Measurements from ENCODE around the gene CCL23.
"Not testable (repeated sequence)": the region's sequence is repeated elsewhere in the genome, so short reads cannot be mapped to it uniquely, and the experiment has no call there.

The CCL23 gene

DNA sequence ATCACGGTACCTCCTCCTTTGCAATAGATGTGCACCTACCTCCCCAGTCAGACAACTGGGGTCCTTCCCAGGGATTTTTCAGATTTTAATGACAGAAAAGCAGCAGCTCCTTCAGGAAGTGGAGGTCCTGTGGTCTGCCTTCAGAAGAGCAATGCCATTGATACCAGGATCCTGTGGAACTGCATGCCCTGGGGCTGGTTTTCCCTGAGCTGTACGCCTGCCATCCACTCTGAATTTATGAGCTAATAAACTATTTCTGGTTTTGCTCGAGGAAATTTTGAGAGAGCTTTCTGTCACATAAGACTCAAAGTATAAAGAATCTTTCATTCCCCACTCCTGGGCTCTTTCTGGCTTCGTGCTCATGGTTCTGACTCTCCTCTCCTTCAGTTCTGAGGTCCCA lies 10.0 kb upstream of the CCL23 start:
- DNase-seq: no peak
- Mint-ChIP-seq H3K27me3 (peaks cover 0 to 17% of the 10 kb centered on the region in 2 donors), H3K27ac (peak overlapping the region in 1 of 2 donors; percentile 44), H3K9me3 (no peaks in the 10 kb centered on the region), H3K4me1 (ENCODE audit: low read depth in 2 of 2) (no peaks in the 10 kb centered on the region), H3K36me3 (ENCODE audit: insufficient read depth) (no peaks in the 10 kb centered on the region), H3K4me3 (no peak overlapping the region)
- no peak for ATAC-seq (replicated peaks)

DNA sequence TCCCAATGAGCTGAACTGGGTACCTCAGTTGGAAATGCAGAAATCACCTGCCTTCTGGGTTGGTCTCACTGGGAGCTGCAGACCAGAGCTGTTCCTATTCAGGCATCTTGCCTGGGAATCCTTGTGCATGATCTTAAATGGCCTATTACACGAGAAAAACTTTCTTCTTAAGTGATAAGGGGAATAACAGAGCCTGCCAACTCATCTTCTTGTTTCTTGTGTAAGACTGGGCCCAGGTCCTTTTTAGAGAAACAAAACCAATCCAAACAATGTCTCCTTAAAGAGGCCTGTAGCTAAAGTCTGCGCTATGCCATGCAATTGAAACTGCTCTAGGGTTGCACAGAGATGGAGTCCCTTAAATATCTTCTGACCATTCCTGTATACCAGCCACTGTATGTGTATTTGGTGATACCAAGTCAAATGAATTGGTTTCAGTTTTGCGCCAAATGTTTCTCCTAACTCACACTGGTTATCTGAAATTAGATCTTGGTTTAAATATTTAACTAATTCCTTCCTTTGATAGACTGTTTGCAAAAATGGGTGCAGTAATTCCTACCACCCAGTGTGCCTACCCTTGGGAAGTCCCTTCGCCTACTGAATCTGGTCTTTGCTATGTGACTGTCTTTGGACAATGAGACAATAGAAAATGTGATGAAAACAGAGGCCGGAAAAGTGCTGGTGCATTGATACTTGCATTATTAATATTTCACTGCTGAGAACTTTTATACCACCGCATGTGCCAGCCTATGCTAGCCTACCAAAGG lies 6.5 kb upstream of the CCL23 start:
- Mint-ChIP-seq H3K36me3 (ENCODE audit: insufficient read depth) (no peaks in the 10 kb centered on the region), H3K4me1 (ENCODE audit: low read depth in 2 of 2) (no peaks in the 10 kb centered on the region), H3K27ac (no peak overlapping the region), H3K9me3 (peaks cover 0 to 6% of the 10 kb centered on the region in 2 donors), H3K27me3 (peaks cover 0 to 21% of the 10 kb centered on the region in 2 donors), H3K4me3 (no peak overlapping the region)
- DNase-seq (no peak), ATAC-seq (replicated peaks) (no peak)

DNA sequence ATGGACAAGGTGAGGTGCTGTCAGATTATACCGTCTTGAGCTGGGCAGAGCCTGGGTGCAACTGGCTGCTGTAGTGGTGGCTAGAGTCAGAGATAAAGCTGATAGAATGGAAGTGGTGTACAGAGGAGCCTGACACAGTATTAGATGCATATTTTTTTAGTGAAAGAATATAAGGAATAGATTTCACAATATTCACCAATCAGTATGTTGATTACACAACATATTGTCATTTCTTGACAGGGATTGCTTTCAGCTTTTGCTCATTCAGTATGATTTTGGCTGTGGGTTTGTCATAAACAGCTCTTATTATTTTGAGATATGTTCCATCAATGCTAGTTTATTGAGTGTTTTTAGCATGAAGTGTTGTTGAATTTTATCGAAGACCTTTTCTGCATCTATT lies 1.7 kb upstream of the CCL23 start:
- Mint-ChIP-seq H3K4me1 (ENCODE audit: low read depth in 2 of 2) (peaks cover 5 to 7% of the 10 kb centered on the region in 2 donors), H3K4me3 (no peak overlapping the region), H3K9me3 (peaks cover 0 to 6% of the 10 kb centered on the region in 2 donors), H3K27me3 (peaks cover 0 to 28% of the 10 kb centered on the region in 2 donors), H3K36me3 (ENCODE audit: insufficient read depth) (no peaks in the 10 kb centered on the region), H3K27ac (peak overlapping the region in 1 of 2 donors; percentile 64)
- no peak for DNase-seq
- no peak for ATAC-seq (replicated peaks)

DNA sequence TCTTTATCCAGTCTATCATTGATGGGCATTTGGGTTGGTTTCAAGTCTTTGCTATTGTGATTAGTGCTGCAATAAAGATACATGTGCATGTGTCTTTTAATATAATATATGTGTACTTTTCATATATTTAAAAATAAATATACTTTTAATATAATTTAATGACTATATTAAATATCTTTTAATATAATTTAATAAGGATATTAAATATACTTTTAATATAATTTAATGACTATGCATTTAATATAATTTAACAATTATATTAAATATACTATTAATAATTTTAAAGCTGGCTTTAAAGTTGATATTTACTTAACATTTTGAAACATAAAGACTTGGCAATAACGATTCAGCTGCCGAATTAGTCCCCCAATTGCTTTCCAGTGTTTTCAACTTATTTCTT lies 1.2 kb downstream of the CCL23 start:
- no peak for DNase-seq
- Mint-ChIP-seq H3K27me3 (peaks cover 0 to 17% of the 10 kb centered on the region in 2 donors), H3K4me1 (ENCODE audit: low read depth in 2 of 2) (peaks cover 10 to 12% of the 10 kb centered on the region in 2 donors)

DNA sequence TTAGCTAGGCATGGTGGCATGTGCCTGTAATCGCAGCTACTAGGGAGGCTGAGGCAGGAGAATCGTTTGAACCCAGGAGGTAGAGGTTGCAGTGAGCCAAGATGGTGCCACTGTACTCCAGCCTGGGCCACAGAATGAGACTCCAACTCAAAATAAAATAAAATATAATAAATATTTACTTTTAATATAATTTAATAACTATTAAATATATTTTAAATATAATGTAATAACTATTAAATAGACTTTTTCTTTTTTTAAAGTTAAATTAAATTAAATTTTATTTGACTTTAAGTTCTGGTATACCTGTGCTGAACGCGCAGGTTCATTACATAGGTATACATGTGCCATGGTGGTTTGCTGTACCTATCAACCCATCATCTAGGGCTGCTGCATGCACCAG lies 1.9 kb downstream of the CCL23 start:
- DNase-seq; H3K9me3 Mint-ChIP-seq; H3K27ac Mint-ChIP-seq; H3K36me3 Mint-ChIP-seq (ENCODE audit: insufficient read depth); ATAC-seq (replicated peaks); H3K4me3 Mint-ChIP-seq: not testable (repeated sequence)
- H3K27me3 Mint-ChIP-seq: peaks cover 0 to 15% of the 10 kb centered on the region in 2 donors
- peaks cover 16 to 17% of the 10 kb centered on the region in 2 donors for H3K4me1 Mint-ChIP-seq (ENCODE audit: low read depth in 2 of 2)

More for the DNA sequence above, 1.2 kb downstream of the CCL23 start:
- ATAC-seq (replicated peaks): no peak
- H3K9me3 Mint-ChIP-seq: no peaks in the 10 kb centered on the region
- H3K4me3 Mint-ChIP-seq: no peak overlapping the region
- no peak overlapping the region for H3K27ac Mint-ChIP-seq
- H3K36me3 Mint-ChIP-seq (ENCODE audit: insufficient read depth): no peaks in the 10 kb centered on the region

DNA sequence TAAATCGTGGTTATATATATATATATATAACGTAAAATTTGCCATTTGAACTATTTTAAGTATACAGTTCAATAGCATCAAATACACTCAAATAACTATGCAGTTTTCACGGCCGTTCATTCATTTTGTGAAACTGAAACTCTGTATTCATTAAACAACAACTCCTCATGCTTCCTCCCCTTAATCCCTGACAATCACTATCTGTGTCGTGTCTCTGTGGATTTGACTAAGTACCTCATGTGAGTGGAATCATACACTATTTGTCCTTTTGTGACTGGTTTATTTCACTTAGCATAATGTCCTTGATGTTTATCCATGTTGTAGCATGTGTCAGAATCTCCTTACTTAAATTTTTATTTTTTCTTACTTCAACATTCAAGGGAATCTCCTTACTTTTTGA lies 2.8 kb downstream of the CCL23 start:
- H3K27me3 Mint-ChIP-seq: peaks cover 0 to 15% of the 10 kb centered on the region in 2 donors
- H3K9me3 Mint-ChIP-seq: no peaks in the 10 kb centered on the region
- H3K4me1 Mint-ChIP-seq (ENCODE audit: low read depth in 2 of 2): peaks cover 17 to 21% of the 10 kb centered on the region in 2 donors
- no peaks in the 10 kb centered on the region for H3K36me3 Mint-ChIP-seq (ENCODE audit: insufficient read depth)
- H3K27ac Mint-ChIP-seq: no peak overlapping the region
- DNase-seq: no peak
- H3K4me3 Mint-ChIP-seq: no peak overlapping the region
- no peak for ATAC-seq (replicated peaks)

DNA sequence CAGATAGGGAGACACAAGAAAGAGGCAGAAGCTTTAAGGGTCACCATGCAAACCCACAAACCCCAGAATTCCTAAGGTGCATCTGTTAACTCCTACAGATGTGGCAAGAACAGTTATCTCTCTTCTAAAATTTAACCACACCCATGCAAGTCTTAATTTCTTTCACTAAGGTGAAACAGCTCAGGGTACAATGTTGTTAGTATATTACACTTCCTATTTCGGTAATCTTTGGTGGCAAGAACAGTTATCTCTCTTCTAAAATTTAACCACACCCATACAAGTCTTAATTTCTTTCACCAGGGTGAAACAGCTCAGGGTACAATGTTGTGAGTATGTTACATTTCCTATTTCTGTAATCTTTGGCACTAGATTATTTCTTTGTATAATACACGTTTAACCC lies 6.6 kb downstream of the CCL23 start:
- Mint-ChIP-seq H3K9me3 (no peaks in the 10 kb centered on the region), H3K27ac (peak overlapping the region; percentile 57 to 79), H3K4me3 (peak overlapping the region in 1 of 2 donors; percentile 32), H3K36me3 (ENCODE audit: insufficient read depth) (no peaks in the 10 kb centered on the region), H3K27me3 (no peaks in the 10 kb centered on the region), H3K4me1 (ENCODE audit: low read depth in 2 of 2) (peaks cover 14 to 16% of the 10 kb centered on the region in 2 donors)
- DNase-seq (no peak), ATAC-seq (replicated peaks) (no peak)

DNA sequence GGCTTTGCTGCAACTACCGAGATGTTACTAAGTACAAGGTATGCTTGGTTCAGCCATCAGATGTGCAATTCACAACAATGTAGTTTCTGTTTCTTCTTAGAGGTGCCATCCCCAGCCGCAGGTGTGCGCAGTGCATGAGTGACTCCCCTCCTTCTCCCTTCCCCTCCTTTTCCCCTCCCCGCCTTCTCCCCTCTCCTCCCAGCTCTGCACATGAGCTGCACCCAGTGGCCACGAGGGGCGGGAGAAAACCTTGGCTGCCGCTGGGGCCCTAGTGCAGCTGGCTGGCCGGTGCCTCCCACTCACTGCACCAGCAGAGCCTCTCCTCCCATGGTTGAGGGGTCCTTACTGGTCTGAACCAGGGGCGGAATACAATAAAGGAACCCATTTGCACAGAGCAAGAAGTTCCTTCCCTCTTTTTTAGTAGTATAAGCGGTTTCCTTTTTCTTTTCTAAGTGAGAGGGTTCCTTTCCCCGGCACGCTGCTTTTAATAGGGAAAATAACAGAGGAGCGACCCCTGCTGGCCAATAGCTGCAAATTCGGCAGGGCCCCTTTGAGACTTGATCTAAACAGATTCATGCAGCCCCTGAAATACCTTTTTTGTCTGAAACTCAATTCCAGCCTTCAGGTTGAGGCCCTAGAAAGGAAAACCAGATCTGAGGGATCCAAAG lies 8.6 kb downstream of the CCL23 start:
- Mint-ChIP-seq H3K9me3 (no peaks in the 10 kb centered on the region), H3K27me3 (no peaks in the 10 kb centered on the region), H3K36me3 (ENCODE audit: insufficient read depth) (no peaks in the 10 kb centered on the region), H3K4me3 (no peak overlapping the region), H3K4me1 (ENCODE audit: low read depth in 2 of 2) (peaks cover 22 to 24% of the 10 kb centered on the region in 2 donors), H3K27ac (peak overlapping the region; percentile 12 to 25)
- DNase-seq (no peak), ATAC-seq (replicated peaks) (no peak)

DNA sequence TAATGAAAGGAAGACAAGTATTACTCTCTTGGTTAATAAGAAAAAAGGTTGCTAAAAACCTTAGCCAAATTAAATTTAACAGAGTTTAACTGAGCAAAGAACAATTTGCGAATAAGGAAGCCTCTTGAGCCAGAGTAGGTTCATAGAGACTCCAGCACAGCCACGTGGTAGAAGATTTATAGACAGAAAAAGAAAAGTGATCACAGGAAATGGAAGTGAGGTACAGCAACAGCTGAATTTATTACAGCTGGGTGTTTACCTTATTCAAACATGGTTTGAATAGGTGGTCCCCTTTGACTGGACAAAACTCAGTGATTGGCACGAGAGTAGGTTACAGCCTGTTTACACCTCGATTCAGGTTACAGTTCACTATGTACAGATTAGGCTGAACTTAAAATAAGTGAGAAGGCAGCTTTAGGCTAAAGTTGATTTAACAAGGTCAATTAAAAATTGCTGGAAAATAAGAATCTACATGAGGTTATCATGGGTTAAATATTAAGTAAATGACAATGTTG lies 13.1 kb downstream of the CCL23 start:
- ATAC-seq (replicated peaks) (peak; percentile 69), DNase-seq (no peak)
- no peaks in the 10 kb centered on the region for H3K9me3 Mint-ChIP-seq
- H3K36me3 Mint-ChIP-seq (ENCODE audit: insufficient read depth): no peaks in the 10 kb centered on the region
- H3K4me1 Mint-ChIP-seq (ENCODE audit: low read depth in 2 of 2): peaks cover 16 to 18% of the 10 kb centered on the region in 2 donors
- no peaks in the 10 kb centered on the region for H3K27me3 Mint-ChIP-seq
- peak overlapping the region; percentile 59 to 86 for H3K27ac Mint-ChIP-seq
- peak overlapping the region; percentile 37 to 40 for H3K4me3 Mint-ChIP-seq

DNA sequence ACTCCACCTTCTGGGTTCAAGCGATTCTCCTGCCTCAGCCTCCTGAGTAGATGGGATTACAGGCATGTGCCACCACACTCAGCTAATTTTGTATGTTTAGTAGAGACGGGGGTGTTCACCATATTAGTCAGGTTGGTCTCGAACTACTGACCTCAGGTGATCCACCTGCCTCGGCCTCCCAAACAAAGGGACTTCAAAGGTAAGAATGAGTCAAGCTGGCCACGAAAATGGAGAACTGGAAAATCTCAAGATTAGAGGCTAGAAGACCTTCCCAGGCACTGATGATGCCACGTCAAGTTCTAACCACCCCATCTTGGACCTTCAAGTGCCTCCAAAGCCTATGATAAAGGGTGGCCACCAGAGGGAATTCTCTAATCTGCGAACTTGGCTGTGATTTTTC lies 15.1 kb downstream of the CCL23 start:
- H3K9me3 Mint-ChIP-seq: no peaks in the 10 kb centered on the region
- H3K4me1 Mint-ChIP-seq (ENCODE audit: low read depth in 2 of 2): peaks cover 22 to 23% of the 10 kb centered on the region in 2 donors
- ATAC-seq (replicated peaks) (no peak), DNase-seq (no peak)
- no peak overlapping the region for H3K4me3 Mint-ChIP-seq
- H3K27me3 Mint-ChIP-seq: no peaks in the 10 kb centered on the region
- H3K27ac Mint-ChIP-seq: no peak overlapping the region
- no peaks in the 10 kb centered on the region for H3K36me3 Mint-ChIP-seq (ENCODE audit: insufficient read depth)

DNA sequence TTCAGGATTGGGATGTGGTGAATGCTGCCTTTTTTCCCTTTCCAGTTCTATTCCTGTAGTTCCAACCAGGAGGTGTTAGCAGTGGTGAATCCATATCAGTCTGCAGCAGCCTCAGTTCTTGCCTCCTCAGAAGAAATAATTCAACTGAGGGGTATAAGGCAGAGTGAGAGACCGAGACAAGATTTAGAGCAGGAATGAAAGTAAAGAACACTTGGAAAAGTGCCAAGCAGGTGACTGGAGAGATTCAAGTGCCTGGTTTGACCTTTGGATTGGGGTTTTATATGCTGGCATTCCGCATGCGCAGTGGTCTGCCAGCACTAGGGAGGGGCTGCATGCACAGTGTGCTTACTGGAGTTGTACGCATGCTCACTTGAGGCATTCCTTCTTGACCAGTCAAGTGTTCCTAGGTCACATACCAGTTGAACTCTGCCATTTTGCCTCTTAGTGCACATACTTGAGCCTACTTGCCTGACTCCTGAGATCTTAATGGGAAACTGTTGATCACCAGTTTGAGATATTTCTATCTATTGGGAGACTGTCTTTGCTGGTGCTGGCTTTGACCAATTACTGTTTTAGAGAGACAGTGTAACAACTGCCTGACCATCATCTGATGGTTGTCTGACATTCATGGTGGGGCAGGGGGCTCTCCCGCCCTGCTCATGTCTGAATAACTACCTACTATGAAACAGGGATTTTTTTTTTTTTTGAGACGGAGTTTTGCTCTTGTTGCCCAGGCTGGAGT lies 15.7 kb downstream of the CCL23 start:
- Mint-ChIP-seq H3K27ac (peak overlapping the region in 1 of 2 donors; percentile 4), H3K4me1 (ENCODE audit: low read depth in 2 of 2) (peaks cover 22 to 23% of the 10 kb centered on the region in 2 donors), H3K4me3 (no peak overlapping the region), H3K36me3 (ENCODE audit: insufficient read depth) (no peaks in the 10 kb centered on the region), H3K27me3 (no peaks in the 10 kb centered on the region), H3K9me3 (no peaks in the 10 kb centered on the region)
- no peak for DNase-seq
- no peak for ATAC-seq (replicated peaks)

DNA sequence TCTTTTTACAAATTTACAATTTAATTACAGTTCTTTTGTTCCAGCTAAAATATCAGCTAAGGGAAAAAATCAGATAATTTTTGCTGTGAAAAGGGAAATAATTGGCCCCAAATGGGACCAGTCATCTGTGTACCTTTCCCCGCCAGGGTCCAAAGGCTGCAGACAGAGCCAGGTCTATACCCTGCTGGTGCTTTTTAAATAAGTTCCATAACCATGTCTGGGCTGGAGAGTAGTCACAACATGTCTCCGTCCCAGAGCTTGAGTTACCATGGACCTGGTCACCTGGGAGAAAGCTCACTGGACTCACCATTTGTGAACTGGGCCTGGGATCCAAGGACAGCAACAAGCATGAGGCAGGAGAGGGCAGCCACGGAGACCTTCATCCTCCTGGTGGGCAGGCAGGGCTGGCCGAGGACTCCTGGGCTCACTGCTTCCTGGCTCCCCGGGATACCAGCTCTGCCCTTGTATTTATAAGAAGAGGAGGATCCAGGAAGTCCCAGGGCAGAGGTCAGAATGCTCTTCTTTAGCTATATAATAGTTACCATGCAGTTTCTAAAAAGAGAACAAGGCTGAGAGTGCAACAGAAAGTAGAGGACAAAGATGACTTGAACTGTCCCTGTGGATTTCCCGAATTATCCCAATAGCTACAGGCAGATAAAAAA lies 16.5 kb downstream of the CCL23 start, which contains the start of gene CCL15:
Gene CCL15, minus strand, starts transcription at position 444 of the 662 bp plus-strand sequence. Its CDS starts 61 bp downstream, at position 383.
- Mint-ChIP-seq H3K27ac (peak within 1 kb of the TSS; percentile 4 to 23), H3K4me3 (no peak within 1 kb of the TSS), H3K27me3 (no peaks in the 10 kb centered on the region), H3K4me1 (ENCODE audit: low read depth in 2 of 2) (peaks cover 19 to 23% of the 10 kb centered on the region in 2 donors), H3K36me3 (ENCODE audit: insufficient read depth) (no peaks in the 10 kb centered on the region), H3K9me3 (no peaks in the 10 kb centered on the region)
- ATAC-seq (replicated peaks) (no peak), DNase-seq (no peak)

DNA sequence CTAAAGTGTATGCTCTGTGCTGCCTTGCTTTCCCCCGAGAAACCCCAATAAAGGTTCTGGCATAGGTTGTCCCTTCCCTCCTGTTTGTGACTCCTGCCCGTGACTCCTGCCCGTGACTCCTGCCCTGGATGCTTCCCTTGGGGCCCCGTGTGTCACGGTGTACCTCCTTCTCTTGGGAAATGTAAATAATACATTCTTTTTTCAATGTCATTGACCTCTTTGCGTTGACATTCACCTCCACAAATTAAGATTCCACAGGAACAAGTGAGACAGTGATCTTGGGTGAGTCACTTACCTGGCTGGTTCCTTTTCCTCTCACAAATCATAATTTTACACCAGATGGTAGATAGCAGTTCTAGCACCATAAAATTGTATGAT lies 17.1 kb downstream of the CCL23 start:
- ATAC-seq (replicated peaks) (no peak), DNase-seq (no peak)
- H3K9me3 Mint-ChIP-seq: no peaks in the 10 kb centered on the region
- no peaks in the 10 kb centered on the region for H3K27me3 Mint-ChIP-seq
- H3K4me3 Mint-ChIP-seq: no peak overlapping the region
- H3K36me3 Mint-ChIP-seq (ENCODE audit: insufficient read depth): no peaks in the 10 kb centered on the region
- peaks cover 18 to 23% of the 10 kb centered on the region in 2 donors for H3K4me1 Mint-ChIP-seq (ENCODE audit: low read depth in 2 of 2)
- peak overlapping the region in 1 of 2 donors; percentile 23 for H3K27ac Mint-ChIP-seq
